Measurements from ENCODE around the gene FABP2. TPM values are rescaled to one million over a fixed set of nuclear protein-coding genes. Genes with fewer than 3 reads are reported as not detected.

FABP2 gene
- total and polyA plus RNA-seq, 2 experiments from 2014 or later, result not detected

DNA sequence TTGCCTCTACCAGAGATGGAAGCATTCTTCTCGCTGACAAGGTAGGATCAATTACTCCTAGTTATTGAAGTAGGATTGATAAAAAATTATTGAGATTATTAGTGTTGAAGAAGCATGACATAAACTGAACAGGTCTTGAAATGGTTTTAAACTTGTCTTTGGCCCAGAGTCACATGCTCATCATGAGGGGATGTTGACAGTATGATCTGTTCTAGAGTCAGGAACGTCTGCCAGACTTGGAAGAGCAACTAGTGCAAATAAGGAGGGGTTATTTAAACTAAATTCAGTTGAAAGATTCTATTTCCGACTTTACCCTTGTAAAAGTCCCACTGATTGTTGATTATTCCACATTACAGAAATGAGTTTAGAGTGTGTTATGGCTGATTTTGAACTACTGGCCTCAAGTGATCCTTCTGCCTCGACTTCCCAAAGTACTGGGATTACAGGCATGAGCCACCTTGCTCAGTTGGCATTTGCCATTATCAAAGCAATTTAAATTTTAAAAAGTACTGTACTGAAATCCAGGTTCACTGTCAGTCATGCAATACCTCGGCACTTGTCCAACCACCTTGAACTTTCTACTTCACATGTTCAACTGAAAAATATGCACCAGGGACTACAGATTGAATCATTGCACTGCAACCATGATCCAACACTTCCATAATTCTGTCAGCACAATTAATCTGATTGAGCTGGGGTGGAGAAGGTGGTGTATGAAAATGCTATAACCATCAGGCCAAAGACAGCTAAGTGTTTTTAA lies 19.7 kb downstream of the FABP2 start:
- Histone ChIP-seq H2AFZ (0 out of 2 replicates have a peak overlapping the region, but pooled peaks have one; percentile 97), H3K27ac (no peak overlapping the region), H3K9me2 (ENCODE audit: insufficient read depth) (no peaks in the 10 kb centered on the region), H3K4me2 (ENCODE audit: unreplicated experiment) (no peak overlapping the region), H3K4me1 (ENCODE audit: insufficient read depth) (peaks cover 14% of the 10 kb centered on the region; the same call in 1 of the 2 replicates), H3K9ac (no peak overlapping the region), H3K79me2 (ENCODE audit: insufficient read depth) (peaks cover 26% of the 10 kb centered on the region), H3K27me3 (replicated peaks; ENCODE audit: insufficient read depth) (no peaks in the 10 kb centered on the region), H4K20me1 (ENCODE audit: insufficient read depth) (no peaks in the 10 kb centered on the region), H3K36me3 (ENCODE audit: low read depth) (peaks cover 13% of the 10 kb centered on the region), H3K4me3 (no peak overlapping the region), H3F3A (ENCODE audit: insufficient read depth) (peaks cover 32% of the 10 kb centered on the region), H3K9me3 (ENCODE audit: low read depth) (no peaks in the 10 kb centered on the region)
- TF ChIP-seq EZH2 (IDR thresholded peaks at IDR 0.05; ENCODE audit: insufficient read depth, poor library complexity, severe bottlenecking) (no peak), EZH2phosphoT487 (IDR thresholded peaks at IDR 0.05; ENCODE audit: insufficient read depth, low read depth) (no peak)
- in situ Hi-C loops (cut with MboI), result no loop called here
- 52% methylated on average over 5 of the region's 5 CpGs for WGBS, 2 experiments (ENCODE audit: low coverage in 1 of 2, low lambda C conversion rate in 2 of 2, missing lambda C conversion rate in 2 of 2)
- no peak for DNase-seq

- TF ChIP-seq EZH2phosphoT487 (IDR thresholded peaks at IDR 0.05; ENCODE audit: insufficient read depth, low read depth) (no peak), EZH2 (IDR thresholded peaks at IDR 0.05; ENCODE audit: insufficient read depth, poor library complexity, severe bottlenecking) (no peak)
- Histone ChIP-seq H3K79me2 (ENCODE audit: insufficient read depth) (peaks cover 46% of the 10 kb centered on the region), H3K9me2 (ENCODE audit: insufficient read depth) (no peaks in the 10 kb centered on the region), H2AFZ (peak overlapping the region; percentile 97), H3K4me3 (peak overlapping the region; percentile 82), H4K20me1 (ENCODE audit: insufficient read depth) (no peaks in the 10 kb centered on the region), H3K27ac (peak overlapping the region; percentile 83), H3K27me3 (replicated peaks; ENCODE audit: insufficient read depth) (no peaks in the 10 kb centered on the region), H3K4me2 (ENCODE audit: unreplicated experiment) (peak overlapping the region; percentile 86), H3F3A (ENCODE audit: insufficient read depth) (peaks cover 50% of the 10 kb centered on the region), H3K36me3 (ENCODE audit: low read depth) (peaks cover 32% of the 10 kb centered on the region), H3K9me3 (ENCODE audit: low read depth) (no peaks in the 10 kb centered on the region), H3K4me1 (ENCODE audit: insufficient read depth) (peaks cover 15% of the 10 kb centered on the region; the same call in 1 of the 2 replicates), H3K9ac (peak overlapping the region; percentile 87)
- 1% methylated on average over 54 of the region's 54 CpGs for WGBS, 2 experiments (ENCODE audit: low coverage in 1 of 2, low lambda C conversion rate in 2 of 2, missing lambda C conversion rate in 2 of 2)
- in situ Hi-C loops (cut with MboI), result no loop called here
- DNase-seq, result peak; percentile 97
These were observed 21.6 kb downstream of the FABP2 start for GRCh38 chr4:119300101-119300978.

DNA sequence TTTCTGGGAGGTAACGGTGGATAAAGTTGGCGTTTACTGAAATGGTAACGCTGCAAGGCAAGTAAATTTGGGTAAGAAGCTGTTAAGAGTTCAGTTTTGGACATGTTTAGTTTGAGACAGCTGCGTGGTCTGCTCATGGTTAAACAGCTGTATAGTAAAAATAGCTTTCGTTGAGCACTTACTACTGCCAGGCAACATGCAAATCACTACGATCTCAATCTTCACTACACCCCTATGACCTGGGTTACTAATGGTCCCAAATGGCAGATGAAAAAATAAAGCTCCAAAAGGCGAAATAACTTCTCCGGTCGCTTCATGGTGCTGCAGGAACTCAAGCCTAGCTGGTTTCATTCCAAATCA lies 22.2 kb downstream of the FABP2 start:
- H3K9me3 ChIP-seq (ENCODE audit: low read depth), result no peaks in the 10 kb centered on the region
- H3K27me3 ChIP-seq (replicated peaks; ENCODE audit: insufficient read depth), result no peaks in the 10 kb centered on the region
- in situ Hi-C loops (cut with MboI), result loop anchor here (10.0 kb wide), 1 partner anchor 315 kb away; no protein-coding TSS in a partner anchor
- WGBS, 2 experiments (ENCODE audit: low coverage in 1 of 2, low lambda C conversion rate in 2 of 2, missing lambda C conversion rate in 2 of 2), result 1 to 2% methylated on average over 9 of the region's 9 CpGs
- no peaks in the 10 kb centered on the region for H4K20me1 ChIP-seq (ENCODE audit: insufficient read depth)
- peak overlapping the region; percentile 86 for H3K4me2 ChIP-seq (ENCODE audit: unreplicated experiment)
- peak overlapping the region; percentile 87 for H3K9ac ChIP-seq
- H3K9me2 ChIP-seq (ENCODE audit: insufficient read depth), result no peaks in the 10 kb centered on the region
- peak overlapping the region; percentile 82 for H3K4me3 ChIP-seq
- H3K79me2 ChIP-seq (ENCODE audit: insufficient read depth), result peaks cover 50% of the 10 kb centered on the region
- H3K4me1 ChIP-seq (ENCODE audit: insufficient read depth), result peaks cover 15% of the 10 kb centered on the region; the same call in 1 of the 2 replicates
- peak overlapping the region; percentile 83 for H3K27ac ChIP-seq
- H3F3A ChIP-seq (ENCODE audit: insufficient read depth), result peaks cover 56% of the 10 kb centered on the region
- peaks cover 35% of the 10 kb centered on the region for H3K36me3 ChIP-seq (ENCODE audit: low read depth)
- no peak for DNase-seq
- TF ChIP-seq EZH2 (IDR thresholded peaks at IDR 0.05; ENCODE audit: insufficient read depth, poor library complexity, severe bottlenecking) (no peak), EZH2phosphoT487 (IDR thresholded peaks at IDR 0.05; ENCODE audit: insufficient read depth, low read depth) (no peak)
- peak overlapping the region; percentile 97 for H2AFZ ChIP-seq

DNA sequence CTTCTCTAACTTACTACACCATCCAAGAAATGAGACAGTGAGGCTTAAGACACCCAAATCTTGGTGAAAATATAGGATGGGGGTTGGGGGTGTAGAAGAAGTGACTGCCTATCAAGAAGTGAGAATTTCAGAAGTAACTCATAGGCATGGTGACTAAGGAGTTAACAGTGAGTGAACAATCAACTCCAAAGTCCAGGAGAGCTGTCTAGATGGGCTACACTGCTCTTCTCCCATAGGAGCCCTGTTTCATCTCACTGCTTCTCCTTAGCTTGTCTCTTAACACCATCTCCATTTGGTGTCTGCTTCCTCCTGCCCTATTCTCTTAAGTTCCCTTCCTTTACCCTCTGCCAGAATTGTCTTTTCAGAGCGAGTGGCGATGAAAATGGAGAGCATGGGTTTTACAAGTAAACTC lies 22.7 kb downstream of the FABP2 start:
- Histone ChIP-seq H3K27me3 (replicated peaks; ENCODE audit: insufficient read depth) (no peaks in the 10 kb centered on the region), H3K79me2 (ENCODE audit: insufficient read depth) (peaks cover 54% of the 10 kb centered on the region), H3K9ac (peak overlapping the region; percentile 87), H4K20me1 (ENCODE audit: insufficient read depth) (no peaks in the 10 kb centered on the region), H3K9me3 (ENCODE audit: low read depth) (no peaks in the 10 kb centered on the region), H3F3A (ENCODE audit: insufficient read depth) (peaks cover 61% of the 10 kb centered on the region), H3K27ac (peak overlapping the region; percentile 83), H3K4me3 (peak overlapping the region; percentile 82), H3K4me1 (ENCODE audit: insufficient read depth) (peaks cover 15% of the 10 kb centered on the region; the same call in 1 of the 2 replicates), H3K36me3 (ENCODE audit: low read depth) (peaks cover 35% of the 10 kb centered on the region), H3K9me2 (ENCODE audit: insufficient read depth) (no peaks in the 10 kb centered on the region), H2AFZ (peak overlapping the region; percentile 97), H3K4me2 (ENCODE audit: unreplicated experiment) (peak overlapping the region; percentile 86)
- in situ Hi-C loops (cut with MboI), result loop anchor here (10.0 kb wide), 1 partner anchor 314 kb away; no protein-coding TSS in a partner anchor
- TF ChIP-seq EZH2phosphoT487 (IDR thresholded peaks at IDR 0.05; ENCODE audit: insufficient read depth, low read depth) (no peak), EZH2 (IDR thresholded peaks at IDR 0.05; ENCODE audit: insufficient read depth, poor library complexity, severe bottlenecking) (no peak)
- WGBS, 2 experiments (ENCODE audit: low coverage in 1 of 2, low lambda C conversion rate in 2 of 2, missing lambda C conversion rate in 2 of 2), result 0% methylated on average over 2 of the region's 2 CpGs
- peak; percentile 46 for DNase-seq

Data from GM23248 (cell line).